ENCODE results near the gene PSAT1.

- TF ChIP-seq EZH2 (IDR thresholded peaks at IDR 0.05; ENCODE audit: low read depth) (no peak), CTCF (conservative IDR thresholded peaks at IDR 0.05) (no peak)
Measured at GRCh38 chr9:78348848-78349247, 51.9 kb downstream of the PSAT1 start.

All from PC-9 (cell line).